ENCODE measurements around the gene MFF.
"Not testable (repeated sequence)": the region's sequence is repeated elsewhere in the genome, so short reads cannot be mapped to it uniquely, and the experiment has no call there.

Gene MFF

DNA sequence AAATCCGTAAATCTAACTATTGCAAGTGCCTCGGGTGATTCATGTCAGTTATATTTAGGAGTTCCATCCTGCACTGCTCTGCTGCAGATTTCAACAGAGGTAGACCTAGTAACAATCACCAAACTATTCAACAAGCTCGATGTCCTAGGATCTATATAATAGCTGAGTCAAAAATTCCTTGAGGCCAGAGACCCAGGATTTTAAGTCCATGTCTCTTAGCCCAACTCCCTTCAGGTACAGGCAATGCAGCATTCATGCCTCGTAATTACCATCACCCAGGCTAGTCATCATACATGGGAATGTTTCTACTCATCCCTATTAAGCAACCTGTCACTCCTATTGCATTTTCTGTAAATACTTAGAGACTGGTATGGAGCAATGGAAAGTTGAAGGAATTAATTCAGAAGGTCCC lies 53.3 kb downstream of the MFF start:
- DNase-seq: no peak

DNA sequence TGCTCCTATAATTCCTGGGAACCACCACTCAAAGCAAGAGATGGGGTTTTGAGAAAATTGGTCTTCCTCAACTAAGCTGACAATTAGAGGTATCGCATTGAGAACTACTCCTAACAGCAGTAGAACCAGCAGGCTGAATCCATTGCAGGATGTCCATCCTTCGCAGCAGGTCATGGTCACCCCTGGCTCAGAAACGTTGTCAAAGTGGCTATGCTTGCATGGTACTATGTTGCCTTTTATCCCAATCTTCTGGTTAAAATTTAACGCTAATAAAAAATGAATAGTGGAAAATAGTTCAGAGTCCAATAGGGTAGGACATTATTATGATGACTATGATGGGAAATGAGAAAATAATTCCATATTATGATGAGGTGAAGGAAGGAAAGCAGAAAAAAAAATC lies 54.0 kb downstream of the MFF start, which contains the start of gene TM4SF20:
Gene TM4SF20, minus strand, starts transcription at position 212 of the 400 bp plus-strand sequence. Its CDS starts 38 bp downstream, at position 174.
- DNase-seq: no peak

DNA sequence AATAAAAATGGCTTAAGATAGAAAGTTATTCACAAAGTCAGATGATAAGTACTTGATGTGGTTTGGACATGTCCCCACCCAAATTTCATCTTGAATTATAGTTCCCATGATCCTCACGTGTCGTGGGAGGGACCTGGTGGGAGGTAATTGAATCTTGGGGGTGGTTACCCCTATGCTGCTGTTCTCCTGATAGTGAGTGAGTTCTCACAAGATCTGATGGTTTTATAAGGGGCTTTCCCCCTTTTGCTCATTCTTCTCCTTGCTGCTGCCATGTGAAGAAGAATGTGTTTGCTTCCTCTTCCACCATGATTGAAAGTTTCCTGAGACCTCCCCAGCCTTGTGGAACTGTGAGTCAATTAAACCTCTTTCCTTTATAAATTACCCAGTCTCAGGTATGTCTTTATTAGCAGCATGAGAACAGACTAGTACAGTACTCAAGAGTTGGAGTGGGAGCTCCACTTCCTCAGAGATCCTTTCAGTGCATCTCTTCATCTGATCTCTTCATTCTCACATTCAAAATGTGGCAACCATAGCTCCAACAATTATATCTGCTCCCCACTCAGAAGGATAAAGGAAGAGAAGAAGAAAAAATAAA lies 57.3 kb downstream of the MFF start:
- DNase-seq: not testable (repeated sequence)

DNA sequence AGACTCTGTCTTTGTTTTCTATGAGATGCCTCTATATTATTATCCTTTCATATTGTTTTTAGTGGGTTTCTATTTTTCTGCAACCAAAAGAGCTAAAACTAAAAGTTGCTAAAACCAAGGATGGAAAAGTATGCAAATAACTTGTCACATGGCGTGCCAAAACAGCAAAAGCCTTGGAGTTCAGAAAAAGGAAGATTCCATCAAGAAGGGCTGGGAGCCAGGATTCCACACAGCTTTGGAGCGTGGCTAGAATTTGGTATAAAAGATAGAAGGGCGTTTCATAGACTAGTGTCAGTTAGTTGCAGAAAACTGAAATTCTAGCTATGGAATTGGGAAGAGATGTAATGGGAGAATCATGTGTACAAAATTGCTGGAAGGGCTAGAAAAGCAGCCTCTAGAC lies 58.6 kb downstream of the MFF start:
- no peak for DNase-seq

DNA sequence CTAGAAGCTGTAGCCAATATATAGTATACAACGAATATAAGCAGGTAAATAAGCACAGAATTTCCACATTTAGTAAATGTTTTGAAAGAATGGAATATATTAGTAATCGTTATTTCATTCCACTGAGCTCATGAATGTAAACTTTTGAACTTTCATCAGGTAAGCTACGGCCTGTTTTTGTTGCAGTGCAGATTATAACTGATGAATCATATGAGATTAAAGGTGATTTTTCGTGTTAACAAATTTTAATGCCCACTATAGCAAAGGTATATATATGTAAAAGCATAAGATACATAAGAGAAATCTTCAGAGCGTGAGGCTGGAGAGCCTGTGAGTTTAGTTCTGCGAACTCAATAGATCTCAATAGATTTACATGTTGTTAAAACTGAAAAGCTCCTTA lies 61.6 kb downstream of the MFF start:
- no peak for DNase-seq

DNA sequence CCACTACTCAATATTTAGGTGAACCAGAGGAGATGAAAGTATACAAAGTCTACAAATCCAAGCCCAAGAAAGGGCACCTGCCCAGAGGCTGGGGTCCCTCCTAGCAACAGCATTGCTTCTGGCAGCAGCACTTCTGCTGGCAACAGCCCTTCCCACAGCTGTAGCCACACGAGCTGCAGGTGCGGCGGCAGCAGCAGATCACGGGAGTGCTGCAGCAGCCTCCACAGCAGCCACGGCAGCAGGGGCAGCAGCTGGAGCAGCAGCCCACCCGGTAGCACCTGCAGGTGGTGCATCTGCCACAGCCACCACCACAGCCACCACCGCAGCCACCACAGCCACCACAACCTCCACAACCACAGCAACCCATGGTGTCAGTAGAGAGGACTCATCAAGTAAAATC lies 62.5 kb downstream of the MFF start, which contains the start of gene SCYGR1:
Gene SCYGR1, minus strand, starts transcription at position 367 of the 400 bp plus-strand sequence. Its CDS starts 0 bp downstream, at position 367.
- not testable (repeated sequence) for DNase-seq

DNA sequence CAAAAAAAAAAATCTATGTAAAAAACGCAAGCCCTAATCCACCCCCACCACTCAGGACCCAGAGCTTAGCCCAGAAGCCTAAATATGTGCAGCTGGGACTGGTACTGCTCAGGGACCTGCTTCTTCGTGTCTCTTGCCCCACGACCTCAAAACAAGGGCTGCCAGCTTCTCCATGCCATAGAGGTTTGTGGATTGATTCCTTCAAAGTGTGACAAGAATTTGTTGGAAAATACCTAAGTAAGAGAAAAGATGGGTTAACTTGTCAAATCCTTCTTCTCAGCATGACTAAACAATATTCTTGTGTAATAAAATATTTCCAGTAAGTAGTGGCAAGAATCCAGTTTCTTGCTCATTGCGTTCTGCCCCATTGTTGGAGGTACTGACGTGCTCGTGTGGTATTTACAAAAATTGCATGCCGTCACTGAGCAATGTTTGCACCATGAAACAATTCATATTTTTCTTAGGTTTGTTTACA lies 63.5 kb downstream of the MFF start:
- DNase-seq: no peak

DNA sequence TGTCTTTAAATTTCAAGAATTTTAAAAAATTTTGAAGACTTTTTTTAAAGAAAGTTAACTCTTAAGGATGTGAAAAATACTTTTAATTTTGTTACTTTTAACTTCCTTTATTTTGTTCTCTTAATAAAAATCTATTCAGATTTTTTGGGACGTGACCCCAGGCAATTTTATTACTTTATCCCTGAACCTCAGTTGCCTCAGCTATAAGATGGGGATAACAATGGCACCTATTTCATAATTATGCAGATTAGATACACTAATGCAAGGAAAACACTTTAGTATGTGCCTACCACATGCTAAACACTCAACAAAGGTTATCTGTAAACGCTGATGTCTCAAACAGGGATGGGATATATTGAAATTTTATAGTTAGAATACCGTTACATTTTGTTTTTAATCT lies 64.2 kb downstream of the MFF start:
- DNase-seq: no peak

DNA sequence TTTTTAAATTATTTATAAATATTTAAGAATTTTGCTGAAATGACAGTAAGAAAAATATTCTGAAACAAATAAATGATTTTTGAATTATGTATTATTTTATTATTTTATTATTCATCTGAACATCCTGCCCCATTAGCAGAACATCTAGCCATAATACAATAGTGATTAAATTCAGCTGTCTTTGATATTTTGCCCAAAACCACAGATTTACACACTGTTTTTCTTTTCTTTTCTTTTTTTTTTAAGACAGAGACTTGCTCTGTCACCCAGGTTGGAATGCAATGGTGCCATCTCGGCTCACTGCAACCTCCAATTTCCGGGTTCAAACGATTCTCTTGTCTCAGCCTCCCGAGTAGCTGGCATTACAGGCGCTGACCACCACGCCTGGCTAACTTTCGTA lies 64.6 kb downstream of the MFF start:
- DNase-seq: no peak

DNA sequence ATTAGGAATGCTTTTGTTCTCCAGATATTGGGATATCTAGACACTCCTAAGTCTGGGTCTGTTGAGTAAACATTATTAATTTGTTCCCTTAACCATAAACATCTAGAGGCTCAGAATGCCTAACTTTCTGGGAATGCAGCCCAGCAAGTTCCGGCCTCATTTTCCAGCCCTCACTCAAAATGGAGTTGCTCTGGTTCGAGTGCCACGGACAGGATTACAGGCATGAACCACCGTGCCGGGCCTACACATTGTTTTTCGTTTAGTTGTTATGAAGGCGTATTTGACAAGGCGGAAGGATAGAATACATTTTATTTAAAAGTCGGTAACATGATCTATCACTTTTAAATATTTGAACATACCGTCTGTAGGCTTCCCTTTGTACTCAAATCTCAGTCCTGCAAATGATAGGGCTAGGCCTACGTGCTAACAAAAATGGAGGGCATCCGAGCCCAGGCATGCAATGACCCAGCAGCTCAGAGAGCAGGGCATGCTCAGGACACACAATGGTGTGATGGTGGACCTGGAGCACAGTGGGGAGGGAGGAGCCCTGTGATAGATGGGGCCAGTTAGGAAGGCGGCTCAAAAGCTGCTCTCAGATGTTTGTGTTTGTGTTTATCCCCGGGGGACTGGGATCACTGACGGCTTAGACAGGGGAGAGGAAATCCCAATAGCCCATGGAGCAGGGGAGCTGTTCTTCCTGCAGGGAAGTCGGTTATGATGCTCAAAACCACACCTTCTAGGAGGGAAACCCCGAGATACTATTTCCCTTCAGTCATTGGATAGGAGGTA lies 65.6 kb downstream of the MFF start:
- DNase-seq: no peak

DNA sequence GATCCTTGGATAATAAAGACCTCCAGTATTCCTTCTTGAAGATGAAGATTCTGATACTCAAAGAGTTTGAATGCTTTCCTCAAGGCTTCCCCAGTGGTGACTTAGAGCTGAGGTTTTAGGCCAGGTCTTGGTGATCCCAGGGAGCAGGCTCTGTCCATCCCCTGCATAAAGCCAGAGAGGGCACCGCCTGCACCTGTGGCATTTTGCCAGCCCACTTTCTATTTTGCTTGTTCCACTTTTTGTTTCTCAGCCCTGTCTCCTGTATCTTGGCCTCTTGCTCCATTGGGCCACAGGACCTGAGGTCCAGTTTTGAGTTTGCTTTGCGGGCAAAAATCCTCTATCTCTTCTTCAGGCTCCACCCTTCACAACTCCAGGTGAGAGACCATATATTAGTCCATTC lies 69.3 kb downstream of the MFF start:
- DNase-seq: no peak

DNA sequence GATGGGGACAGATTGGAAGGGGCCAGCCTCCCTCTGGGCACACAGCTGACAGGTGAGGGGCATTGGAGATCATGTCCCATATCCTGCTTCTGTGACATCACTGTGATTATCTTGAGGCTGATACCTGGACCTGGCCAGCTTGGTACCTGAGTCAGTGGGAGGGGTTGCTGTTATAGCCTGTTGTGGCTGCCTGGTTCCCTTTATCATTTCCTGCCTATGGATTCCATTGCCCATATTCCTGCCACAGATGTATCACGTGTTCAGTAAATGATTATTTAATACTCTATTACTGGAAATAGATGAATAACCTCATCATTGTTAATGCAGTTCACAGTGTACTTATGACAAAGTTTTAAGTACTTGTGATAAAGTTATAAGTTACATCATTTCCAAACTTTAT lies 70.5 kb downstream of the MFF start:
- DNase-seq: no peak

DNA sequence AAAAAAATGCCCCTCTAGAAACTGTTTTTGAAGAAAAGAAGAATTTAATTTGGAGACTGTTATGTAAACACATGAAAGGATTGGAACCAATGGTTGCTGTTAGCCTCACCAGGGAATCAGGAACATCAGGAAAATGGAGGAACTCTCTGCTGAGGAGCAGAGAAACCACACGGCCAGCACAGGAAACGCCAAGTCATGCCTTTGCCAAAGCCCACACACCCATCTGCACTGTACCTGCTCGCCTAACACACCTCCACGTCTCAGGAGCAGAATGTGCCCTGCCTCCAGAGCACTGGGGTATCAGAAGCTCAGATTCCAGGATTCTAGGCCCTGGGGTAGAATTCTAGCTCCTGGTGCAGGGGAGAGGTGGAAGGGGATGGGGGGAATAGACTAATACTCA lies 72.5 kb downstream of the MFF start:
- DNase-seq: no peak

DNA sequence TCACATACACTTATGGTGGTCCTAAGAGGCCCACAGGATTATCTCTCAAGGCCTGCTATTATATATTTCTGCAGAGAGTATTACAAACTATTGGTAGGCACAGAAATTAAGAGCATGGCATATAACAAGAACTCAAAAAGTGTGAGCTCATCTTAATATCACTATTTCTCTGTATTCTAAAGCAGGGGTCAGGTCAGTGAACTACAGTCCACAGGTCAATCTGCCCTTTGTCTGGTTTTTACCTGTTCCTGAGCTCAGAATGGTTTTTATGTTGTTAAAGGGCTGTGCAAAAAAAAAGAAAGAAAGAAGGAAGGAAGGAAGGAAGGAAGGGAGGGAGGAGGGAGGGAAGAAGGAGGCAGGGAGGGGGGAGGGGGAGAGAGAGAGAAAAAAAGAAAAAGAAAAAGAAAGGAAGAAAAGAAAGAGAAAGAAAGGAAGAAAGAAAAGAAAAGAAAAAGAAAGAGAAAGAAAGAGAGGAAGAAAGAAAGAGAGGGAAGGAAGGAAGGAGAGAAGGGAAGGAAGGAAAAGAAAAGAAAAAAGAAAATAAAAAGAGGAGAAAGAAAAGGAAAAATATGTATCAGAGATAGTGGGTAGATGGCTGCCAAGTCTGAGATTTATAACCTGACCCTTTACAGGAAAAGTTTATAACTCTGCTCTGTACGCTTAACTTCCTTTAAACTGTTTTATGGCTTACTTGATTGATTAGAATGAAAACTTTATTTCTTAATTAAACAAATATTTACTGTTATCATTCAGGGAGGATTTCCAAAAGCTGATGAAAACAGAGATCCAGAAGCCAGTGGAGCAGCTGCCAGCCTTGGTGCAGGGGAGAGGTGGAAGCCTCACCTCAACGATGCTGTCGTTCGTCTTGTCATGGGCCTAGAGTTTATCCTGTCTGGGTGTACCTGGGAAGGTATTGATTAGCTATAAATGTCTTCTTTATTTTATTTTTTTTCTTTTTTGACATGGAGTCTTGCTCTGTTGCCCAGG lies 73.9 kb downstream of the MFF start:
- DNase-seq: no peak

DNA sequence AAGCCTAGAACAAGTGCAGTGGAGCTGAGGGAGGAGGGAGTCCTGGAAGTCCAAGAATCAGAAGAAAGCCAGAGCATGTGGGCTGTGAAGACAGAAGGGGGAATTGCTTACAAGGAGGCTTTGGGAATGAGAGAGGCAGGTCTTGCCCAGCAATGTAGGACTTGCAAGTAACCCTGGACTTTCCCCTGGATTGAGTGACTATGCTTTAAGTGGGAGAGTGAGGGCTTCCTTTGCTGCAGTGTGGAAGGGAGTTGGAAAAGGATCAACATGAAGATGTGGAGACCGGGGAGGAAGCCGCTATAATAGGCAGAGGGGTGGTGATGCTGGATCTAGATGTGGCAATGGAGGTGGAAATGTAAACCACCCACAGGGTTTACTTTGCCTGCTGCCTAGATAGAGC lies 76.5 kb downstream of the MFF start:
- DNase-seq: no peak

DNA sequence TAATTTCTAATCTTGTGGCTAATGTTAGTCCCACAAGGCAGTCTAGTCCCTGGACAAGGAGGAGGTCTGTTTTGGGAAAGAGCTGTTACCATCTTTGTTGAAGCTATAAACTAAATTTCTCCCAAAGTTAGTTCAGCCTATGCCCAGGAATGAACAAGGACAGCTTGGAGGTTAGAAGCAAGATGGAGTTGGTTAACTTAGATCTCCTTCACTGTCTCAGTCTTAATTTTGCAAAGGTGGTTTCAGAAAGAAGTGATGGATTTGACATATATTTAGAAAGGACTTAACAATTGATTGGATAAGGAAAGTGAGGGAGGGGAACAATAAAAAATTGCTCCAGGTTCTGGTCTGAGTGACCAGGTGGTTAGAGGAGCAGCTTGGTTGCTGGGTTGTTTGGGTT lies 77.3 kb downstream of the MFF start:
- DNase-seq: no peak

DNA sequence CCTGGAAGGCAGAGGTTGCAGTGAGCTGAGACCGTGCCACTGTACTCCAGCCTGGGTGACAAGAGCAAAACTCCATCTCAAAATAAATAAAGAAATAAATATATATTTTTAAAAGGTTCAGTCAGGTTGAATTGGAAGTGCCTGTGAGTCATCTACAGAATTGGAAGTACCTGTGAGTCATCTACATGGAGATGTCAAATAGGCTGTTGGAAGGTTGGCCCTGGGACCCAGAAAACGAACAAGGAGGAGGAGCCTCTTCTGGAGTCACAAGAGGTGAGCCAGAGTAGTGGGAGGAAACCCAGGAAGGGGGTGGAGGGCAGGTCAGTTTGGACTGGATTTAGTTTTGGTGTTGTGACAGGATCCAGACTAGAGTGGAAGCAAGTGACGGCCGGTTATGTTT lies 77.9 kb downstream of the MFF start:
- DNase-seq: no peak

DNA sequence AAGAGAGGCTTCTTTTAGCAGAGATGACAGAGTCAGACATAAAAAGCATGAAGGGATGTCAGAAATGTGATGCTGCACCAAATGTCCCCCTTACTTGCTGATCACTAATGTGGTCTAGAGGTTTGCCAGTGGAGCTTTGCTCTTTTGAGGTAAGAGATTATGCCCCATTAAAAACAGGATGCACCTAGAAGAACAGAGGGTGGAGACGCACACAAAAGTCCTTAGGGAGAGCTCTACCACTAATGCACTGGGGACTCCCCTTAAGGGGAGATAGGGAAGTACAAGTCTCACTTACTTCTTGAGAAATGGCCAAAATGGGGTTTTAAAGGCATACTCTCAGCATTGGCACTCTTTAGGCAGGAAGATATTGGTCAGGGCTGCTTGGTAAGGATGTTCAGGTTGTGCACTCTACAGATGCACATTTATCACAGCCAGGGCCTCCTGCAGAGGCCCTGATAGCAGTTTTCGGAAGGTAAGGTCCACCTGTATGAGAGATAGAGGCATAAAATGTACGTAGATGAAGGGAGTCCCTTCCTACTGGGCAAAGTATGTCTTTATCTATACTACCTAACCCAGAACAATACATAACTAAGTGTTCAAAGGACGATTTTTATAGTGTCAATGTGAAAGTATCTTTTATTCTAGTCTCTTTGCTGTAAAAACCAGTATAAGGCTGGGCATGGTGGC lies 79.7 kb downstream of the MFF start:
- no peak for DNase-seq

DNA sequence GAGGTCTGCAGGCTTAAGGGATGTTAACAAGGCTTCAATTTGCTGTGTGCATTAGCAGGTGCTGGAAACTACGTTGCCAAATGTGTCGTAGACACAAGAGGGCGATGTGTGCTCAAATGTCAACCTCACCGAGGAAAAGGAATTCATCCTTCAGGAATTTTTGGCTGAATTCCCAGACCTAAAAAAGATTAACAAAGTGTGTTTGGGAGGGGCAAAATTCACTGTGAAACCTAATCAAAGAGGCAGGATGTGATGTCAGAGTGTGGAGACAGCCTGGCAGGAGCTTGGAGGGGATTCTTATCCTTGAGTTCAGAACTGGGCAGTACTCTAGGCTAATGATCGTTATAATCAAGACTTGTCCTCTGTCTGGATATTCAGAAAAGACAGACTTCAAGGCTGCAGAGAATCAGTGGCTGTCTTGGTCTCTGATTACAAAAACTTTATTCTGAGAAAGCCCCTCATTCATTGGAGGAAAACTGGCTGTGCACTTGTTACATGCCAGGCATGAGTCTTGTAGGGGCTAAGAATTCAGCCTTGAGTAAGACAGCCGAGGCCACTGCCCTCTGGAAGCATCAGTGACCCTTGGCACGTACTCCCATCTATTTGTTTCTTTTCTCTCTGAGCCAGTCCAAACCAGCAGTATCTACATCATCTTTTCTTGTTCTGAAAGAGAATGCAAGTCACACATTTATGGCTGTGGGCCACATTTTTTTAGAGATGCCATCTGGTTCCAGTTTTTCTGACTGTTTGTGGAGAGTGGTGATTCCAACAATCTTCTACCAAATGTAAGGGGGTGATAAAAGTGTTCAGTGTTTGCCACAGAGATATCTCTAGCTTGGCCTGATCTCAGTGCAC lies 81.4 kb downstream of the MFF start:
- DNase-seq: peak; percentile 88

All from NCI-H524 treated with DMSO at 0.1 percent for 48 hours (cell line).